A204.1 (cell line): ENCODE data around the gene THOC6.
"Not testable (repeated sequence)": the region's sequence is repeated elsewhere in the genome, so short reads cannot be mapped to it uniquely, and the experiment has no call there.

Experiments
- FAIRE-seq: peaks from 2 replicates; lab custom pipeline; 2012; peaks lifted over from hg19 to GRCh38; lab: Jason Lieb, UNC

Gene THOC6

GRCh38 chr16:3030222-3031212, 6.7 kb downstream of the THOC6 start:
- FAIRE-seq: no peak

GRCh38 chr16:3032624-3033023, 8.8 kb downstream of the THOC6 start:
- FAIRE-seq: no peak

GRCh38 chr16:3035289-3035971, 11.6 kb downstream of the THOC6 start:
- FAIRE-seq: no peak

GRCh38 chr16:3035972-3036725, 12.3 kb downstream of the THOC6 start:
- FAIRE-seq: no peak

- no peak for FAIRE-seq
These were observed 13.0 kb downstream of the THOC6 start, which contains the start of gene BICDL2 for GRCh38 chr16:3036726-3037315. BICDL2 (minus strand) TSS chr16:3036944; CDS start chr16:3035496, 1,448 bp downstream.

- FAIRE-seq: no peak
These were observed 14.4 kb downstream of the THOC6 start for GRCh38 chr16:3038256-3038655.

GRCh38 chr16:3038896-3039295, 15.1 kb downstream of the THOC6 start:
- FAIRE-seq: no peak

- no peak for FAIRE-seq
These were observed 18.5 kb downstream of the THOC6 start for GRCh38 chr16:3042376-3042775.

- no peak for FAIRE-seq
These were observed 20.9 kb downstream of the THOC6 start for GRCh38 chr16:3044708-3045107.

GRCh38 chr16:3045758-3046640, 22.2 kb downstream of the THOC6 start, which contains the start of gene MMP25:
MMP25 (plus strand) TSS chr16:3046561; CDS start chr16:3046918, 357 bp downstream.
- FAIRE-seq: no peak

GRCh38 chr16:3046641-3047386, 23.0 kb downstream of the THOC6 start:
- FAIRE-seq: no peak

GRCh38 chr16:3047387-3047720, 23.5 kb downstream of the THOC6 start:
- no peak for FAIRE-seq

- no peak for FAIRE-seq
These were observed 26.2 kb downstream of the THOC6 start for GRCh38 chr16:3049921-3050481.

GRCh38 chr16:3050487-3050886, 26.7 kb downstream of the THOC6 start:
- no peak for FAIRE-seq

GRCh38 chr16:3051009-3051408, 27.2 kb downstream of the THOC6 start:
- FAIRE-seq: no peak

- FAIRE-seq: no peak
These were observed 27.7 kb downstream of the THOC6 start for GRCh38 chr16:3051494-3051893.

- not testable (repeated sequence) for FAIRE-seq
These were observed 28.9 kb downstream of the THOC6 start for GRCh38 chr16:3052571-3053329.

GRCh38 chr16:3053330-3053710, 29.5 kb downstream of the THOC6 start:
- not testable (repeated sequence) for FAIRE-seq
